SH-SY5Y (cell line): Measurements from ENCODE around the gene IGFBP1.

ENCODE experiments used
- GATA2 ChIP-seq: IDR thresholded peaks from 2 replicates; pipeline ENCODE4 v1.6.1; 2011; ENCODE audit warnings: mild to moderate bottlenecking, low read depth, low read length
- GATA3 ChIP-seq: IDR thresholded peaks from 2 replicates; pipeline ENCODE4 v1.6.1; 2011; ENCODE audit warnings: low read depth, mild to moderate bottlenecking, low read length, moderate library complexity

The IGFBP1 gene

DNA sequence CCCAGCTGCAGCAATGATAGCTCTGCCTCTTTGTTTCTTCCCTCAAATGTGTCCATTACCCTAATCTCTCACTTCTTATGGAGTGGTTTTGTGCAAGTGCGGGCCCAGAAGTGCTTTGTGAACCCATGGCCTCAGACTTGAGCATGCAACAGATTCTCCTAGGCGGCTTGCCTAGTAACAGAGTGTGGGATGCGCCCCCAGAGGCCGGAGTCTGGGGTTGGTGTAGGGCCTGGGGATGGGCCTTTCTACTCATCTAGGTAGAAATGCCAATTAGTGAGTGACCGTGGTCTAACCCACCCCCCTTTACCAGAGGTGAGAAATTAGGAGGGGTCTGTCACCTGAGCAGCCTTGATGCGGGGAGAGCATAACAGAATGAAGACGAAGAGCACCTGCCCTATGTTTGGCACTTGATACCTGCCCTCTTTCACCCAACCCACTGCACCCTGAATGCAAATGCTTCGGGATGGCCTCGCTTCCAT, 7.0 kb upstream of the IGFBP1 start:
- TF ChIP-seq GATA3 (no peak), GATA2 (no peak)

- TF ChIP-seq GATA3 (no peak), GATA2 (no peak)
Measured at GRCh38 chr7:45881759-45882464, 6.4 kb upstream of the IGFBP1 start.

- TF ChIP-seq GATA3 (no peak), GATA2 (no peak)
Measured at GRCh38 chr7:45882465-45882810, 5.8 kb upstream of the IGFBP1 start.

- no peak for TF ChIP-seq GATA2
- no peak for TF ChIP-seq GATA3
Measured at GRCh38 chr7:45884136-45884535, 4.2 kb upstream of the IGFBP1 start.

DNA sequence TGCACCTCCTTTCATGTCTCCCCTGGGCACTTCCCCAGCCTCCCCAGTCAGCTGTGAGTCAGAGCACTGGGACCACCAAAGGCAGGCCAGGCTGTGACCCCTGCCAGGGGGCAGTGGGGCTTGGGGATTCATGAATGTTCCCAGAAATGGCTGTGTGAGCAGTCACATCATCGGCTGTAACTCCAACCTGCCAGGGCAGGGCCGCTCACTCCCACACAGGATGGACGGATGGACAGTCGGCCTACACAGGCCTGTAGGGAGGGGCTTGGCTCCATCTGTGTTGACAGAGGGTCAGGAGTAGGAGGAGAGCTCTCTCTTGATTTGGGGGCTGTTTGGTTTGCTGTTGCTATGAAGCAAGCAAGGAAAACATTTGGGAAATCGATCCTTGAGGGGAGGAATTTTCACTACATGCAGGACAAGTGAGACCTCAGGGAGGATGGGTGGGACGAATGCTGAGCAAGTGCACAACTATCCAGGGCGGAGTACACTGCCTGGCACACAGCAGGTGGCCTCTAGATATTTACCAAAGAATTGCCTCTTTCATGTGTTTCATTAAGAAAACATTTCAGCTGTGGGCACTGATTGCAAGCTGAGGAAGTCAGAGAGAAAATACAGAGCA, 2.9 kb upstream of the IGFBP1 start:
- TF ChIP-seq GATA2 (no peak), GATA3 (no peak)

DNA sequence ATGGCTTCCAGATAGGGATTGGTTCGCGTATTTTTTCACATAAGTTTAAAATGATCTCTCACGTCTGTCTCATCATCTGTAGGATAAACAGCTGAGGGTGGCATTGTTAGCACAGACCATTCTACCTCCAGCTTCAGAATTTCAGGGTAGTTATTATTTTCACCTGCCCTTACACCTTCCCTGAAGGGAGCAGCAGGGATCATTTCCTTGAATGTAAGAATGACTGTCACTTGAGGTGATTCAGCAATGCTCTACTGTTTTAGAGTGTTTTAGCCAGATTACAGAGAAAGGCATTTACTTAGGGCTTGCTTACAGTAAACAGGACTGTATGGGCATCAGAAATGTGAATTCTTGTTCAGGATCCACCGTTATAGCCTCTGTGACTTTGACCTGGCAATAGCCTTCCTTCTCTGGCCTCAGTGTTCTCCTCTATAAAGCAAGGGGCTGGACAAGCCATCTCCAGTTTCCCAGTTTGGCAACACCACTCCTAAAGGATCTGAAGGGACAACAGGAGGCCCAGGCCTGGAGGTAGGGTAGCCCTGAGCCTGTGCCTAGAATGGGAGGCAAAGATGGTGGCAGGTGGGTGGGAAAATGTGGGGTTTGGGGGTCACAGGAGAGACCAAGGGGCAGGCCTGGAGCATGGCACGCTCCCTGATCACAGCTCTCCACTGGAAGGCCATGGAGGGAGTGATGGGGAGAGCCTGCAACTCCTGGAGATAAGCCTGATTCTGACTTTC, 1.2 kb upstream of the IGFBP1 start:
- no peak for TF ChIP-seq GATA3
- no peak for TF ChIP-seq GATA2

GRCh38 chr7:45888993-45889366, 692 bp downstream of the IGFBP1 start:
- TF ChIP-seq GATA3 = no peak
- TF ChIP-seq GATA2 = no peak

GRCh38 chr7:45889367-45890067, 1.2 kb downstream of the IGFBP1 start:
- peak; percentile 7; the same call in 1 of the 2 replicates for TF ChIP-seq GATA2
- TF ChIP-seq GATA3 = no peak

- TF ChIP-seq GATA2 = no peak
- no peak for TF ChIP-seq GATA3
Measured at GRCh38 chr7:45890125-45890901, 2.0 kb downstream of the IGFBP1 start.

DNA sequence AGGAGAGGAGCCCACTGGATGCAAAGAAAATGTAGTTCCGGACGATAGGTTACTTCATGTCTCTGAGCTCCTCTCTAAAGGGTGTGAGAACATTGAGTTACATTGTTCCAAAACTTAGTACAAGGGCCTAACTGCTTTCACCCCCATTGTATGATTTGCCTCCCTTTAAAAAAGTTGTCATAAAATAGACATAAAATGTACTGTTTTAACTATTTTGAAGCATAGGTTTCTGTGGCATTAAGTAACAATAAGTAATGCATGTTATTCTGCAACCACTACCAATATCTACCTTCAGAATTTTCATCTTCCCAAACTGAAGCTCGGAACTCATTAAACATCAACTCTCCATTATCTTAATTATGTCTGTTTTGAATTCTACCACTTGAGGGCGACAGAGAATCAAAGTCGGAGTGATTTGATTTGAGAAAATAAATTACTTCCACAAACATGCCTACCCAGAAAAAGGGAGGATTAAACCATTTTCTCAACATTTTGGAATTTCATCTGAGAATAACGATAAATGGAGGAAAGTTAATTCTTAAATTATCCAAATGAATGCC, 2.7 kb downstream of the IGFBP1 start:
- no peak for TF ChIP-seq GATA3
- no peak for TF ChIP-seq GATA2

DNA sequence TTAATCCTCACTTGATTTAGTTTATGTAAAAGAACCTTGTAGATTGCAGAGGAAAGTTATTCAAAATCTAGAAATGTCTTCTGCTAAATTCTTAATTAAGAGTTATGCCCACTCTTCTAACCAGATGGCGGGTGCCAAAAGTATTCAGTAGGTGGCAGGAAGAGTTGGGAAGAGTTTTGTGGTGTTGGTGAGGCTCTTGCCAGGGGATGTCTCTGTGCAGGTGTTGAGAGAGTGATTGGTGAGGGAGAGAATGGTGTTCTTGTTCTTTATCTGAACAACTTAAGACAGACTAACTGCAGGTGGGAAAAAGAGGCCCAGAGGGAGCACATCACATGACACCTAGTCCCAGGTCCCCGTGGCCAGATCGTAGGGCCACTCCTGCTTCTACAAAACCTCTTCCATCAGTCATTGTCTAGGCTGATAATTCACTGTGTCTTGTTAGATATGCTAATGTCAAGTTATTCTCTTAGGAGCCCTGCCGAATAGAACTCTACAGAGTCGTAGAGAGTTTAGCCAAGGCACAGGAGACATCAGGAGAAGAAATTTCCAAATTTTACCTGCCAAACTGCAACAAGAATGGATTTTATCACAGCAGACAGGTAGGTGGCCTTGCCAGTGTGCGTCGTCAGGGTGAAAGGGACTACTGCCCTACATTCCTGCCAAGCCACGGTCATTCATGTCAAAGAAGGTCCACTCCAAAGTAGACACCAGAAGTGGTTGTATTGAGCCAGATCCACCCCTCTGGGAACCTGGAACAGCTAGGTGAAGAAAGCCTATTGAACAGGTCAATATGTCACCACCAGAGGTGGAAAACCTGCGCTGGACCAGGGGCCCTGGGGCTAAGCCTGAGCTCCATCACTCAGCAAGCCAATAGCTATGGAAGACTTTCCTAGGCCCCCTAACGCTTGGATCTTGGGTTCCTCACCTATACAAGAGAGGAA, 3.4 kb downstream of the IGFBP1 start:
- TF ChIP-seq GATA3 (no peak), GATA2 (no peak)

DNA sequence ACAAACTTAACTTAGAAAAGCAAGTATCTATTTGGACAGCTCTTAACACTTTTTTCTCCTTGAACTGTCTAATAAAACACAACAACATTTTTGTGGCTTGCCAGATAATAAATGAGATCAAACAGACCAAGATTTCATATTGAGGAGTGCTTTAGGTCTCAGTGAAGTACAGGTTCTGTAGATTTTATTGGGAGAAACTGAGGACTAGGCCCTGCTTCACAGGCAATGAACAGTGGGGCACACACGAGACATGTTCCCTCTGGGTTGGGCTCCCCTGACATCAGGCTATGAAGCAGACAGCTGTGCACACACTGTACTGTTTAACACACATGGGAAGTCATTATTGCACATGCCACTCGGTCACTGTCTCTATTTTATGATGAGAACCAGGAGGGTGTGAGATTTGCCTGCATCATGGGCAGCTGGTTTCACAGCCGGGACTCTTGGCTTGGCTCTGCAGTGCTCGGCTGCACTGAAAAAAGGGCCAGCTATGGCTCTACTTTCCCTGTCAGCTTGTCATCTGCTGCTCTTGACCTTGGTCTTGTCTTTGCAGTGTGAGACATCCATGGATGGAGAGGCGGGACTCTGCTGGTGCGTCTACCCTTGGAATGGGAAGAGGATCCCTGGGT, 4.2 kb downstream of the IGFBP1 start:
- TF ChIP-seq GATA3 = no peak
- TF ChIP-seq GATA2 = no peak
